ENCODE results near the gene PEF1.

DNA sequence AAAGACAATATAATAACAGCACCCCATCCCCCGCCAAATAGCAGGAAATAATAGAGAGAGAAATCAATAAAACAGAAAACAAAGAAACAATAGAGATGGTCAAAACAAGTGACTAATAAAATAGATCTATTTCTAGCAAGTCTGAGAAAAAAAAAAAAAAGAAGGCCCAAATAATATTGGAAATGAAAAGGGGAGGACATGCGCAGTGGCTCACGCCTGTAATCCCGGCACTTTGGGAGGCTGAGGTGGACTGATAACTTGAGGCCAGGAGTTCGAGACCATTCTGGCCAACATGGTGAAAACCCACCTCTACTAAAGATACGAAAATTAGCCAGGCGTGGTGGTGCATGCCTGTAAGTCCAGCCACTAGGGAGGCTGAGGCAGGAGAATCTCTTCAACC is 45.7 kb downstream of the PEF1 start:
- TF ChIP-seq, protein P1, sequence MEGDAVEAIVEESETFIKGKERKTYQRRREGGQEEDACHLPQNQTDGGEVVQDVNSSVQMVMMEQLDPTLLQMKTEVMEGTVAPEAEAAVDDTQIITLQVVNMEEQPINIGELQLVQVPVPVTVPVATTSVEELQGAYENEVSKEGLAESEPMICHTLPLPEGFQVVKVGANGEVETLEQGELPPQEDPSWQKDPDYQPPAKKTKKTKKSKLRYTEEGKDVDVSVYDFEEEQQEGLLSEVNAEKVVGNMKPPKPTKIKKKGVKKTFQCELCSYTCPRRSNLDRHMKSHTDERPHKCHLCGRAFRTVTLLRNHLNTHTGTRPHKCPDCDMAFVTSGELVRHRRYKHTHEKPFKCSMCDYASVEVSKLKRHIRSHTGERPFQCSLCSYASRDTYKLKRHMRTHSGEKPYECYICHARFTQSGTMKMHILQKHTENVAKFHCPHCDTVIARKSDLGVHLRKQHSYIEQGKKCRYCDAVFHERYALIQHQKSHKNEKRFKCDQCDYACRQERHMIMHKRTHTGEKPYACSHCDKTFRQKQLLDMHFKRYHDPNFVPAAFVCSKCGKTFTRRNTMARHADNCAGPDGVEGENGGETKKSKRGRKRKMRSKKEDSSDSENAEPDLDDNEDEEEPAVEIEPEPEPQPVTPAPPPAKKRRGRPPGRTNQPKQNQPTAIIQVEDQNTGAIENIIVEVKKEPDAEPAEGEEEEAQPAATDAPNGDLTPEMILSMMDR (IDR thresholded peaks at IDR 0.05), result no peak
- TF ChIP-seq POLR2A (IDR thresholded peaks at IDR 0.05) (no peak), POLR2AphosphoS5 (IDR thresholded peaks at IDR 0.05; ENCODE audit: insufficient read depth in 1 of 2, low read depth in 1 of 2) (no peak)

Data from vagina (tissue), 2 donors.